ENCODE results near the gene TNNT1. TPM values are rescaled to one million over a fixed set of nuclear protein-coding genes. Genes with fewer than 3 reads are reported as not detected.
A peak's percentile ranks its signal among the peaks of the same experiment; 100 is the strongest.

The TNNT1 gene
- total RNA-seq, 1 donor from 2014 or later, result 0.62 TPM

GRCh38 chr19:55115446-55116065, 33.5 kb downstream of the TNNT1 start:
- Mint-ChIP-seq H3K36me3 (ENCODE audit: low read depth) (no peaks in the 10 kb centered on the region), H3K4me3 (ENCODE audit: unreplicated experiment) (peak overlapping the region; percentile 87), H3K27me3 (ENCODE audit: low read depth) (peaks cover 2% of the 10 kb centered on the region), H3K27ac (ENCODE audit: unreplicated experiment) (peak overlapping the region; percentile 87), H3K4me1 (ENCODE audit: low read depth) (peaks cover 41% of the 10 kb centered on the region), H3K9me3 (ENCODE audit: low read depth) (no peaks in the 10 kb centered on the region)
- TF ChIP-seq CTCF (IDR thresholded peaks at IDR 0.05), result no peak
- no peak for DNase-seq (ENCODE audit: low spot score)

GRCh38 chr19:55114566-55115145, 34.4 kb downstream of the TNNT1 start:
- Mint-ChIP-seq H3K4me3 (ENCODE audit: unreplicated experiment) (peak overlapping the region; percentile 87), H3K27ac (ENCODE audit: unreplicated experiment) (peak overlapping the region; percentile 65), H3K9me3 (ENCODE audit: low read depth) (no peaks in the 10 kb centered on the region), H3K27me3 (ENCODE audit: low read depth) (peaks cover 1% of the 10 kb centered on the region), H3K4me1 (ENCODE audit: low read depth) (peaks cover 45% of the 10 kb centered on the region), H3K36me3 (ENCODE audit: low read depth) (no peaks in the 10 kb centered on the region)
- DNase-seq (ENCODE audit: low spot score), result no peak
- TF ChIP-seq CTCF (IDR thresholded peaks at IDR 0.05), result no peak

- no peak for DNase-seq (ENCODE audit: low spot score)
- Mint-ChIP-seq H3K4me3 (ENCODE audit: unreplicated experiment) (peak overlapping the region; percentile 31), H3K27me3 (ENCODE audit: low read depth) (no peaks in the 10 kb centered on the region), H3K36me3 (ENCODE audit: low read depth) (peaks cover 4% of the 10 kb centered on the region), H3K27ac (ENCODE audit: unreplicated experiment) (peak overlapping the region; percentile 88), H3K4me1 (ENCODE audit: low read depth) (peaks cover 45% of the 10 kb centered on the region), H3K9me3 (ENCODE audit: low read depth) (no peaks in the 10 kb centered on the region)
- TF ChIP-seq CTCF (IDR thresholded peaks at IDR 0.05), result no peak
Observed at GRCh38 chr19:55113570-55114039, 35.4 kb downstream of the TNNT1 start.

DNA sequence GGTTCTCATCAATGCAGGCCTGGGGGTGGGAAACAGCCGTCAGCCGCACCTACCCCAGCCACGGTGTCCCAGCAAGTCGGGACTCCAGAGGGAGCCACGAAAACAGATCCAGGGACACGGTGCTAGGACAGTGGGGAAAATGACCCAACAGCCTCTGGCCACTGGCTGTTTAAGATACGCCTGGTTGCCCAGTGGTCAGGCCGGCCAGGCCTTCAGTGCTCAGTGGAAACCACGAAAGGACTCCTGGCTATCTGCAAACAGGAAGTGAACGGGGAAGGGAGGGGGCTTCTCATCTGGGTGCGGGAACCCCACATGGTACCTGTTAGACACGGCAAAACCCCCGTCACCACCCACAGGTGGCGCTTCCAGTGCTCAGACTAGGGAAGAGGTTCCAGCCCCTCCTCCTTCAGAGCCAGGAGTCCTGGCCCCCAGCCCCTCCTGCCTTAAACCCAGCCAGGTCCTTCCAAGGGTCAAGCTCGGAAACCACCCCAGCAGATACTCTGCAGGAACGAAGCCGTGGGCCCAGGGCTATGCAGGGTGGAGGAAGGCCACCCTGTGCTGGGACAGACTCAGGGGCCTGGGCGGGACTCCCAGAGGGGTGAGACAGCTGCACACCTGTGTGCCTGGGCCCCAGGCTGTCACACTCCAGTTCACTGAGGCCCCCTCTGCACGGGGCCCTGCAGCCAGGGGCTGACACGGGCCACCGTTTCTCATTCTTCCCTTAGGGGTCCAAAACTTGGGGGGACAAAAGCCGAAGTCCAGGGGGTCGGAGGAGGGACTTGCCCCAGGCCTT, 36.0 kb downstream of the TNNT1 start:
- H3K9me3 Mint-ChIP-seq (ENCODE audit: low read depth), result no peaks in the 10 kb centered on the region
- no peak for DNase-seq (ENCODE audit: low spot score)
- peak; percentile 18 for TF ChIP-seq CTCF (IDR thresholded peaks at IDR 0.05)
- no peaks in the 10 kb centered on the region for H3K27me3 Mint-ChIP-seq (ENCODE audit: low read depth)
- peak overlapping the region; percentile 88 for H3K27ac Mint-ChIP-seq (ENCODE audit: unreplicated experiment)
- peaks cover 40% of the 10 kb centered on the region for H3K4me1 Mint-ChIP-seq (ENCODE audit: low read depth)
- peaks cover 4% of the 10 kb centered on the region for H3K36me3 Mint-ChIP-seq (ENCODE audit: low read depth)
- no peak overlapping the region for H3K4me3 Mint-ChIP-seq (ENCODE audit: unreplicated experiment)

- Mint-ChIP-seq H3K27me3 (ENCODE audit: low read depth) (no peaks in the 10 kb centered on the region), H3K9me3 (ENCODE audit: low read depth) (no peaks in the 10 kb centered on the region), H3K27ac (ENCODE audit: unreplicated experiment) (no peak overlapping the region), H3K4me1 (ENCODE audit: low read depth) (peaks cover 36% of the 10 kb centered on the region), H3K36me3 (ENCODE audit: low read depth) (peaks cover 4% of the 10 kb centered on the region), H3K4me3 (ENCODE audit: unreplicated experiment) (no peak overlapping the region)
- no peak for DNase-seq (ENCODE audit: low spot score)
- no peak for TF ChIP-seq CTCF (IDR thresholded peaks at IDR 0.05)
Observed at GRCh38 chr19:55112246-55112776, 36.7 kb downstream of the TNNT1 start.
